COLO668 (cell line): ENCODE measurements around the gene AFDN.

Experiments used
- DNase-seq: peaks from one replicate; lab custom pipeline; 2025; ENCODE audit not compliant: unreplicated experiment; lab: John Stamatoyannopoulos, UW

AFDN gene

DNA sequence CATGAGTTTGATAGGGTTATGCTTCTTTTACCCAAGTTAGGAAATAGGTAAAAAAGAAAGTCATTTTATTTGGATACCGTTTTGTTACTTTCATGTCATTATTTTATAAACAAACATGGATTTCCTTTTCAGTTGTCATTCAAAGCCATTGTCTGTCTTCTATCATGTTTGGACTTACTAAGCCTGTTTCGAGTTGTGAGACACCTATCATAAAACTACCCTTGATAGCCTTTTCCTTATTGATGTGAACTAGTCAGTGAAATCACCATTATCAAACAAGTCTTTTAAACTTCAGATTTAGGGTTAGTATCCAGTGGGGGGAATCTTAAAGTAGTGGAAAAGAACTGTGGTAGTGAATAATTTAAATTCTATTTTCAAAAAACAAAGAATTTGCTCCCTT lies 85.8 kb downstream of the AFDN start:
- DNase-seq: no peak

DNA sequence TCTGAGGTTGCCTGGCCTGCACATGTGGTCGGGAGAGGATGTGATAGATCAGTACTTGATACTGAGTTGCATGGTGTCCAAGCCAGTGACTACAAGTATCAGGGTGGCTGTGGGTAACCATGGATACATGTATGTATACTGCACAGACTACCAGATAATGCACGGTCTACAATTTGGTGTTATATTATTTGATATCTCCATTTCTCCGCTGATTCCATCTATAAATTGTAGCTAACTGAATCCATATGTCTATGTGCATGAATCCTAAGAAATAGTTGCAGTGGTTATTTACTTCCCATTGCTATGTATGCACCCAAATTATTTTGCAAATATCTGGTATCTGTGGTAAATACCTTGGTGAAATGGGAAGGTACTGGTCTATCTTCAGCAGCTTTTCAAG lies 87.0 kb downstream of the AFDN start:
- DNase-seq: no peak

GRCh38 chr6:167915139-167915538 lies 88.4 kb downstream of the AFDN start:
- no peak for DNase-seq

DNA sequence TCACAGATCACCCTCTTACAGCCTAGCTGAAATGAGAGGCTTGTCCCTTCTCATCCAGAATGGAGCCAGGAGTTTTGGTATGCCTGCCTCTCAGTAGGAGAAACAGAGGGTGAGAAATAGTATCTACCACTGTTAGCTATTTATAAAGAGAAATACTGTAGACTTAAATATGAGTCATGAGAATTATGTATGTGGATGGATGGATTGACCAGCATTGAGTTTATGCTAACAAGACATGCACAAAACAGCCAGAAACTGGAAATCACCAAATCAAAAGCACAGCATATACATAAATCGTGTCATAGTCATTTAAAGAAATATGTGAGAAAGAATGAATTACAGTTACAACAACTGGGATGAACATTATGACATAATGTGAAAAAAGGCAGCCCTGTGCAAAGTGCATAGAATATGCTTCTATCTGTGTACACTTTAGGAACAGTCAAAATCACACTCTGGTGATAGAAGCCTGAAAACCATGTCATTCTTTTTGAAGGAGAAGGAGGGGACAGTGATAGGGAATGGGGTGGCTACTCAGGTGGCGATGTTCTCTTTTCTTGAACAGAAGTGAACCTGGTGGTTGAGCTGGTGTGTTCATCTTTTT lies 90.9 kb downstream of the AFDN start:
- no peak for DNase-seq

DNA sequence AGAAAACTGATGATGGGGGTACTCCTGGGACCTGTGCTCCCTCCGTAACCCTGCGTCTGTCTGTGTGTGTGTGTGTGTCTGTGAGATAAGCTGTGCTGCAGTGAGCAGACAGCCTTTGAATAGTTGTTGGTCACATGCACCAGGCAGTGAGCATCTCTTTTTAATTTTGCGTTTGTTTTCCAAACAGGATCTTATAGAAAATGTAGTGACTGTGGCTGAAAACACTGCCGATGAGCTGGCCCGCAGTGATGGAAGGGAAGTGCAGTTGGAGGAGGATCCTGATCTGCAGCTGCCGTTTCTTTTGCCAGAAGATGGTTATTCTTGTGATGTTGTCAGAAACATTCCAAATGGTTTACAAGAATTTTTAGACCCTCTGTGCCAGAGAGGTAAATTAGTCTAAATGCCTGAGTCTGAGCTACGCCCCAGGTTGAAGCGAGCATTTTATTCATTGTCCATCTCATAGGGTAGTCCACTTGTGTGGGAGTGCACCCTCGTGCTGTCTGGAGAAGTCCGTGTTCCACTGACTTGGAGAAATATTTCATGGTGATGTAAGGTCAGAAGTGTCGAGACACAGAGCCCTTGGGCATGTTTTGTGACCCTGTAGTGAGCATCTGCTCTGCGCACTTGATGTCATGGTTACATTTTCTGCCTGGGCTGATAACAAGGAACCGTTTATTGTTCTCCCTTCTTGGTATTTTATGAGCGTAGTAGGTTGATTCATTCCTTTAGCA lies 92.0 kb downstream of the AFDN start:
- no peak for DNase-seq

GRCh38 chr6:167919349-167919748 lies 92.6 kb downstream of the AFDN start:
- no peak for DNase-seq

DNA sequence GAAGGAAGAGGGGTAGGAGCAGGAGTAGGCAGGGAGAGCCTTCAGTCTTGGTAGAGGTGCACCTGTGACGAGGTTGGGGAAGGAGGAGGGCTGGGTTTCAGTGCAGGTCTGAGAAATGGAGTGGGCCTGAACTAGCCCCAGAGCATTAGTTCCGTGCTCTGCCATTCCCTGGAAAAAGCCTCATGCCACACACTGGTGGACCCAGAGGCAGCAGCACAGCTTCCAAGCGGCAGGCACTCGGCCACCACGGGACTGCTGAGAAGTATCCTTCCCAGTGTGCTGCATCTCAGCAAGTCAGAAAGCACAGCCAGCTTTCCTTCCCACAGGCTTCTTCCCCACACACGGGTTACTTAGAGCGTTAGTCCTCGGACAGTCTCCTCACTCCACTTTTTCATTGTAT lies 93.5 kb downstream of the AFDN start:
- DNase-seq: no peak

DNA sequence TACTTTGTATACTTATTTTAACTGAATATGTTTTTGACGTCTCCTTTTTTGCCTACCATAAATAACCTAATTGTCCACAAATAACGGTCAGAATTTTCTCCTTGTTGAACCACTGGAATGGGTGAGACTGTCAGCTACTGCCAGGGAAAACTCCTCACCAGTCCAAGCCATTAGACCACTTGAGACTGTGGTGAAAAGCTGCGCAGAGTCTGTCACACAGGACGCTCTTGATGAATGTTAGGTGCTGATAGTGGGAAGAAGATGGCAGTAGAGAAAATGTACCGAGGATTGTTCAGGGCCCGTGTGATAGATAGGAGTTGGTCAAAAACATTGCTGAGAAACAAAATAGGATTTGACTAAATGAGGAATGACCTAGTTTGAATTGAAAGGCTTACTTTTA lies 95.1 kb downstream of the AFDN start:
- no peak for DNase-seq

DNA sequence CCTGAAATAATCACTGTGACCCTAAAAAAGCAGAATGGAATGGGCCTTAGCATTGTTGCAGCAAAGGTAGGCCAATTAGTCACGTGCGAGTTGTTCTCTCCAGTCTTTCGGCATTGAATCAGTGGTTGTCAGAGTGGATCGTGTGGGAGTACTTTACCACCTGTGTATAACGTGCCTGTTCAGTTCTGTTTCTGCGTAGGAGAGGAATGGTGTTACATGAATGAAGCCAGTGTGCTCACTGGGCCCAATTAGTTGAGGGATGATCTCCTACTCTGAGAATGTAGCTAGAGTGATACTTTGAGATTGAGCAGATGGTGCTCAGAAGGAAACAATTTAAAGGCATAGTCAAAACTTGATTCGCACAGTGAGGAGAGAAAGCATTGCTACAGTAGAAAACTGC lies 98.3 kb downstream of the AFDN start:
- DNase-seq: no peak

GRCh38 chr6:167927246-167927645 lies 100.5 kb downstream of the AFDN start:
- DNase-seq: no peak

DNA sequence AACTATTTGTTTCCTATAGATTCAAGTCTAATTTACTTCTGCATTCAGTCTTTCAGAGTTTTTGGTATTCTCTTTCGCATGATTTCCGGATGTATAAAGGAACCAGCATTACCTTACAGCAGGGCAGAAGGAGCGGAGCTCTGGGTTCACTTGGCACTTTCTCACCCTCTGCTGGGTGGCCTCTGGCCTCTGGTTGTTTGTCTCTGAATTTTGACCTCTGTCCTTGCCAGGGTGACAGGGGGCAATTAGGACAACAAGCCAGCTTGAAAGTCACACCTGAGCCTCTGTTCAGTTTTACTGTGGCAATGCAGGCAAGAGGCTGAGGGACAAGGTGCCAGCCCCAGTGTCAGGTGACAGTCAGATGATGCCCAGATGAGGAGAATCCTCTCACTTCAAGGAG lies 101.4 kb downstream of the AFDN start:
- DNase-seq: no peak

GRCh38 chr6:167930295-167930694 lies 103.6 kb downstream of the AFDN start:
- no peak for DNase-seq

GRCh38 chr6:167932468-167933276 lies 106.0 kb downstream of the AFDN start:
- no peak for DNase-seq

GRCh38 chr6:167933290-167933689 lies 106.6 kb downstream of the AFDN start:
- no peak for DNase-seq

- DNase-seq: no peak
These were observed 107.1 kb downstream of the AFDN start for GRCh38 chr6:167933847-167934246.

DNA sequence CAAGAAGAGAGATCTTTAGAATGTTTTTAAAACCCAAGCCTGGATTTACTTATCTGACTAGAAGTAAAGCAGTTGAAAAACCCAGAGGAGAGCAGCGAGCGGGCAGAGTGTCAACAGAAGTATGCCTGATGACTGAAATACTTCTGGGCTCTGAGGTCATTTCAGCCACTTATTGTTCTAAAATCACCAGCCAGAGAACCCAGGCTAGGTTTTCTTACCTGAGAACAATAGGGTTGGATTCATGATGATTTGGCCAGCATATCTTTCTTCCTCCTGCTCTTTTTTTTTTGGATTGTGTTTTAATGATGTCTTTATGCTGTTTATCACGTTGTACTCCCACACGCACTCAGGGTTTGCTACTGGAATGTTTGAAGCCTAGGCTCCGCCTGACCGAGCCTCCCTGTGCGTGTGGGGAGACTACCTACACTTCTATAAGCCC lies 107.7 kb downstream of the AFDN start:
- no peak for DNase-seq

GRCh38 chr6:167936051-167936450 lies 109.3 kb downstream of the AFDN start:
- DNase-seq: no peak

GRCh38 chr6:167937301-167937700 lies 110.6 kb downstream of the AFDN start:
- no peak for DNase-seq

DNA sequence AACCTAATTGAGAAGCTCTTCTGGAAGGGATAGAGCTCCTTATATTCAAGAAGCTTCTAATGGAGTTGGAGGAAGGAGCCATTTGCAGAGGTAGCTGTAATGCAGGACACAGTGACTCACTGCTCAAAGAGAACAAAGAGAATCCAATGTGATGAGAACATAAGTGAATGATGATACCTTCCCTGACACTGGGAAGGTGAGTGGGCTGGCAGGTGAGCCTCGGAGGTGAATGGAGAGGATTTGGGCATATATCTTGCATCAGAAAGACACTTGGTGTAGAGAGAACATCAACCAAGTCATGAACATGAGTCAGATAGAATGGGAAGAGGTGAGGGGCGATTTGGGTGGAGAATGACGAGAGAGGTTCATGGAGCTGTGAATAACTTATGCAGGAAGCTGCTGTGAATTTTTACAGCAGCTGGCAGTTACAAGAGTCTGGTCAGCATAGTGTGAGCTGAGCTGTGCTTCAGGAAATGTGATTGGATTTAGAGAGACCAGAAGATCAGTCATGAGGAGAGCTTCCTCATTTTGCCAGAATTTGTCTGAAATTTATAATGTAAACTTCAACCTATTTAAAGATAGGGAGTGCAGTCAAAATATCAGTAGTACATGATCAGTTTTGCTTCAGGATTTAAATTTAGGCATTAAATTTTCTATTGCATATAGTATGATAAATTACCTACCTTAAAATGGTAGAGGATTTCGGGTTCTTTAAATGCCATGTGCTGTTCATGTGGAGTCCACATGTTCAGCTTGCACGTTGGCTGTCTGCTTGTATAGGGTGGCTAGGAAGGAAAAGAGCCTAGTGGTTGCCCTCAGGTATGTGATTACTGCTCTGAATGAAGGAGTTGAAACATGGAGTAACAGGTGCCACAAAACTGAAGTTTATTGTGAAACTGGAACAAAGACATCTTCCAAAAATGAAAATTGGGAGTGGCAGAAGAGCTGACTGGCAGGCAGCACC lies 111.5 kb downstream of the AFDN start:
- DNase-seq: no peak

DNA sequence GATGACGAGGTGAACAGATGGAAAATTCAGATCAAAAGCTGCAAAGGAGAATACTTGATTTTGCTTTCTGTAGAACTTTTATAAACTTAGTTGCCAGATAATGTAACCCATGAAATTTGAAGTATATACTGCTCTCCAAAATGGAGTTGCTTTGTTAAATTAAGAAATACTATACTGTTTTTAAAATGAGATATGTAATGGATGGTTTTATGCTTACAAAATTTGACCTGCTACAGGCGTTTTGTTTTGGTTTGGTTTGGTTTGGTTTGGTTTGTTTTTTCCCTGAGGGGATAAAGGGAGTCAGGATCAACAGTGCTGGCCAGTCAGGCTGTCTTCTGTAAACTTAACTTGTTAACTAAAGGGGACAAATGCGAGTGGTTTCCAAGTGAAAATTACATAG lies 115.1 kb downstream of the AFDN start:
- no peak for DNase-seq

DNA sequence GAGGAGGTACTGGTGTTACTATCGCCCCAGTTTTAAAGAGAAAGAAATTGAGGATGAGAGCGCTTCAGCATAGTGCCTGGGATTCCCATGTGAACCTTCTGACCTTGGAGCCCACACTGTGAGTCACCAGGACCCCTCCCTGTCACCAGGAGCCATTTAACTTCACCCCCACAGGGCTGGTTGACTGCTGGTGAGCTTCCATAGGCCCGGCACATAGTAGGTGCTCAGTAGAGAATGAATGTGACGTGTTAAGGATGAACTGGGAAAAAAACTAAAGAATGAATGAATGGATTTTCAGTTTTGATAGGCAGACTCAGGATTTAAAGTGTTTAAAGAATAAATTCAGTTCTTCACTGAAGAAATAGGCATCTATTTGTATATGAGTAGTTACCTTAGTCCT lies 117.4 kb downstream of the AFDN start:
- DNase-seq: no peak
